ENCODE data around the gene TOR4A. TPM values are rescaled to one million over a fixed set of nuclear protein-coding genes. Genes with fewer than 3 reads are reported as not detected.

Gene TOR4A
- 17.8 to 30.2 TPM (median 27.4 TPM) in 5 replicates for total RNA-seq (2022; extraction: Qiagen RNA extraction; ENCODE audit: low read depth)

DNA sequence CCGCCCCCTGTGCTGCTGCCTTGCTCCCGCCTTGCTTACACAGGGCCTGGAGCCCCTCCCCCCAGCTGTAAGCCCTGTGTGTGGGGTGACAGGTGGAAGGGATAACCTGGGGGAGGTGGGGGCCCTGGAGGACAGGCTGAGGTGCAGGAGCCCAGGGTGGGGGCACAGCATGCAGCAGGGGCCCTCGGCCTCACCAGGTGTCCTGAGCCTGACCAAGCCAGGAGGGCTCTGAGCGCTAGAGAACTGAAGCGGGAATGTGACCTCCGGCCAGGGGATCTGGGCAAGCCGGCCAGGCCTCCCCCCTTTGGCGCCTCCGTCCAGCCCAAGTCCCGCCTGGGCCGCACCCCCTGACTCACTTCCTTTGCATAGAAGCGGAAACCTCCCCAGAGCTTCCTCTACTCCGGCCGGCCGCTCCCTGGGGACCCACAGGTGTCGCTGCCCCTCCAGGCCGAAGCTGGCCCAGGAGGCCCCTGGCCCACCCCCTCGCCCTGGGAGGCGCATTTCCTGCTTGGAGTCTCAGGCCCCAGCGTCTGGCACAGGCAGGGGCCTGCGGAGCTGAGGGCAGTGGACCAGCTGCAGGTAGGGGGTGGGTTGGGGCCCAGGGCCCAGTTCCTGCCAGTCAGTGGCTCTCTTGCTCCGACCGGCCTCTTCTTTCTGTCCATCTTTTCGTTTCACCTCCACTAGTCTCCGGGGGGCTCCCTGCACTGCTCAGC is at the start of gene TOR4A:
TSS of gene TOR4A (plus strand) at position 398 of the 713 bp plus-strand sequence. CDS start 964 bp downstream, outside the sequence.

DNA sequence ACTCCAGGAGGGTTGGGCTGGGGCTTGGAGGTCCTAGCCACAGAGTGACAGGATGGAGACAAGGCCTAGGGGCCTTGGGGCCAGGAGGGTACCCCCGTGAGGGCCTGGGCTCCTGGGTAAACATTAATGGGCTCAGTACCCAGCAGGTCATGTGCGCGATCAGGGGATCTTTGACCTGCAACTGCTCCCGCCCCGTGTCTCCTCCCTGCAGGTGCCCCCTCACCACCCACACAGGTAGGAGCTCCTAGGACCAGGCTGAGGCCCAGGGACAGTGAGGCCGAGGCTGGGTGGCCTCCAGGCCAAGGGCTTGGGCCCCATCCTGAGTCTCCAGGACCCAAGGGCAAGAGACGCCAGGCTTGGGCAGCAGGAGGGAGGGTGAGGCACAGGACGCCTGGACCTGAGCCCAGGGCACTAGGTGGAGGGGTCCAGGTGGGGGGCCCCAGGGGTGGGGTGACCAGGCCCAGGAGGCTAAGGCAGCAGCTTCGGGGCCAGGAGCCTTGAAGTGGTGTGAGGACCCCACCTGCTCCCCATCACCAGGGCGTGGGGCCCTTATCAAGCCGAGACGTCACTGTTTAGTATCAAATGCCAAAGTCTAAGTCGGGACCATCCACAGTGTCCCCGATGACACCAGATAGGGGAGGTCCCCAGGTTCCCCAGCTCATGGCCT is 46.7 kb upstream of the TOR4A start, which contains the start of gene SLC34A3:
TSS of gene SLC34A3 (plus strand) at position 197 of the 667 bp plus-strand sequence. CDS start 802 bp downstream, outside the sequence.

DNA sequence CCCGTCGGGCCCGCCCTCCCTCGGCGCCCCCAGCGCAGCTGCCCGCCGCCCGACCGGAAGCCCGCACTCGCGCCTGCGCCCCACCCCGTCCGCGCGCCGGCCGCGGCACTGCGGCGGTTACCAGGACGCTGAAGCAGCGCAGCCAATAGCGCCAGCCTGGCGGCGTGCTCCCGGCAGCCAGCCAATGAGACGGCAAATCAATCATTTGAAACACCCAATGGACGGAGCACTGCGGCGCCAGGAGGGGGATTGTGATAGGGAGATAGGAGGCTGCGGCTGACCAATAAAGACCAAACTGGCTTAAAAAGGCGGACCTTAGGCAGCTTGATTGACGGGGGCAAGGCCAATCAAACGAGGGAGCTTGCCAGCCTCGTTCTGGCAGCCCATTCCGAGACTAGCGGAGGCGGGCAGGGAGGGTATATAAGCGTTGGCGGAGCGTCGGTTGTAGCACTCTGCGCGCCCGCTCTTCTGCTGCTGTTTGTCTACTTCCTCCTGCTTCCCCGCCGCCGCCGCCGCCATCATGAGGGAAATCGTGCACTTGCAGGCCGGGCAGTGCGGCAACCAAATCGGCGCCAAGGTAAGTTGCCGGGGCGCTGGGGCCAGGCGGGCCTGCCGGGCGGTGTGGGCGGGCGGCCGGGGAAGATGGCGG is 36.6 kb upstream of the TOR4A start, which contains the start of gene TUBB4B:
TSS of gene TUBB4B (plus strand) at position 447 of the 649 bp plus-strand sequence. CDS start at position 521, 74 bp downstream.

DNA sequence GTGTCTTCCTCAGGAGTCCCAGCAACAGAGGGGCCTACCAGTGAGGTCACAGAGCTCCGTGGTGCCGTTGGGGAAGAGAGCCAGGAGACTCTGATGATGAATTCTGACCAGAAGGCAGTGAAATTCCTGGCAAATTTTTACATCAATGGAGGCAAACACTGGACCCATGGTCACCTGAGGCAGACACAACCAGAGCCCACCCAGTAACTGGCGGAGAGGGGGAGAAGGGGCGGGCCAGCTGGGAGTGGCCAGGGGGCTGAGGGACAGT is 26.4 kb upstream of the TOR4A start, which contains the start of gene STPG3:
TSS of gene STPG3 (plus strand) at position 93 of the 268 bp plus-strand sequence. CDS start at position 94, 1 bp downstream.

DNA sequence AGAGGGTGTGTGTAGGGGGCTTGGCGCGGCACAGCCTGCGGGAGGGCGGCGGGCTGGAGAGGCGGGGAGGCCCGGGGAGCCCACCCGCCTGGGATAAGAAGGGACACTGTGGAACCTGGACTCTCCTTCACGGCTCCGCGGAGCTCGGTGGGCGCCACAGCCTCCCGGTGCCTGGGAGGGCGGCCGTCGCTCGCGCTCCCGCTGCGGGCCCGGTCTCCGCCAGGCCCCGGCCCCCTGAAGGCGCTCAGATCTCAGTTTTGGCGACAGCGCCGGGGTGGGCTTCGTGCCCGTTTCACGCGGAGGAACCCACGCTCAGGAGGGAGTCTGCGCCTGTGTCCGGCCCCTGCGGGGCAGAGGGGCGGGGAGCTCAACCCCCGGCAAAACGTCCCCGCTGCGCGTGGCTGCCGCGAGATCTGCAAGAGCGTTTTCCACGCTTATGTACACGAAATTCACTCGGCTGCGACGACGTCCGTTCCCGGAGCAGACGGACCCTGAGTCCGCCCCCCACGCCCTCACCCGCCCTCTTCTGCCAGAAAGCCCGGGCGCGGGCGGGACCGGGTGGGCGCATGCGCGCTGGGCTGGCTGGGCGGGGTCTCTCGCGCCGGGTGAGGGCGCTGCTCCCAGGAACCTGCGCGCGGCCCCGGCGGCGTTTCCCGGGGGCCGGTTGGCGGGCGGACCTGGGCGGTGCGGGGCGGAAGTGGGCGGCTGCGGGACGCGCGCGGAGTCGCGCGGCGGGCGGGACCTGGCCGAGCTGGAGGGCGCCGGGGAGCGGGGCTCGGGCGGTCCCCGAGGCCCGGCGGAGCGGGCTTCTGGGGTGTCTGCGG is 22.7 kb upstream of the TOR4A start, which contains the start of gene NELFB:
TSS of gene NELFB (plus strand) at position 704 of the 824 bp plus-strand sequence.

DNA sequence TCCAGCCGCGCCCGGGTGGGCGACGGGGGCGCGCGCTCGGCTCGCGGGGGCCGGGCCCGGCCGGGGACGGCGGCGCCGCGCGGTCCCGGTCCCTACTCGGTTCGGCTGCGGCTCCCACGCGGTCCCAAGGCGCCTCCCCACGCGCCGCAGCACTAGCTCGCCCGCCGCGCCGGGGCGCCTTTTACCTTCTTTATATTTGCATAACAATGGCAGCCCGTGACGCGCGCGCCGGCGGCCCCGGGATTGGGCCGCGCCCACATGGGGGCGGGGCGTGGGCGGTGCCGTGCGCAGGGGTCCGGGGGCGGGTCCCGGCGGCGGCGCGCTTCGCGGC is 24.6 kb downstream of the TOR4A start, which contains the start of gene NRARP:
TSS of gene NRARP (minus strand) at position 154 of the 331 bp plus-strand sequence. CDS start 343 bp downstream, outside the sequence.

Other genes with a start within 250 kb of the TOR4A start
- gene ABCA2, start 249.5 kb upstream of the TOR4A start, total RNA-seq (2022; extraction: Qiagen RNA extraction; ENCODE audit: low read depth), result 23.2 to 31.7 TPM (median 25.6 TPM) in 5 replicates
- gene FUT7, start 245.6 kb upstream of the TOR4A start, total RNA-seq (2022; extraction: Qiagen RNA extraction; ENCODE audit: low read depth), result 0.05 TPM in 2 of 5 replicates, not detected in the others
- gene NPDC1, start 231.5 kb upstream of the TOR4A start, total RNA-seq (2022; extraction: Qiagen RNA extraction; ENCODE audit: low read depth), result 36.7 to 87.5 TPM (median 78.6 TPM) in 5 replicates
- gene ENTPD2, start 223.7 kb upstream of the TOR4A start, total RNA-seq (2022; extraction: Qiagen RNA extraction; ENCODE audit: low read depth), result 0.72 to 1.2 TPM (median 0.76 TPM) in 5 replicates
- 13.9 to 28.6 TPM (median 24.4 TPM) in 5 replicates for gene SAPCD2, start 207.2 kb upstream of the TOR4A start, total RNA-seq (2022; extraction: Qiagen RNA extraction; ENCODE audit: low read depth)
- gene UAP1L1, start 200.2 kb upstream of the TOR4A start, total RNA-seq (2022; extraction: Qiagen RNA extraction; ENCODE audit: low read depth), result 9.7 to 15.4 TPM (median 11.3 TPM) in 5 replicates
- 41.0 to 54.7 TPM (median 47.7 TPM) in 5 replicates for gene MAN1B1, start 190.7 kb upstream of the TOR4A start, total RNA-seq (2022; extraction: Qiagen RNA extraction; ENCODE audit: low read depth)
- gene DPP7, start 163.0 kb upstream of the TOR4A start, total RNA-seq (2022; extraction: Qiagen RNA extraction; ENCODE audit: low read depth), result 71.6 to 131 TPM (median 112 TPM) in 5 replicates
- gene GRIN1, start 138.6 kb upstream of the TOR4A start, total RNA-seq (2022; extraction: Qiagen RNA extraction; ENCODE audit: low read depth), result 0.31 to 1.0 TPM (median 0.38 TPM) in 5 replicates
- gene LRRC26, start 107.7 kb upstream of the TOR4A start, total RNA-seq (2022; extraction: Qiagen RNA extraction; ENCODE audit: low read depth), result 0.48 to 2.1 TPM (median 1.3 TPM) in 5 replicates
- gene TMEM210, start 105.7 kb upstream of the TOR4A start, total RNA-seq (2022; extraction: Qiagen RNA extraction; ENCODE audit: low read depth), result not detected in 5 replicates
- gene ANAPC2, start 89.2 kb upstream of the TOR4A start, total RNA-seq (2022; extraction: Qiagen RNA extraction; ENCODE audit: low read depth), result 25.4 to 37.9 TPM (median 36.1 TPM) in 5 replicates
- gene SSNA1, start 89.0 kb upstream of the TOR4A start, total RNA-seq (2022; extraction: Qiagen RNA extraction; ENCODE audit: low read depth), result 88.4 to 157 TPM (median 143 TPM) in 5 replicates
- gene TPRN, start 77.0 kb upstream of the TOR4A start, total RNA-seq (2022; extraction: Qiagen RNA extraction; ENCODE audit: low read depth), result 5.6 to 11.1 TPM (median 10.3 TPM) in 5 replicates
- gene TMEM203, start 72.1 kb upstream of the TOR4A start, total RNA-seq (2022; extraction: Qiagen RNA extraction; ENCODE audit: low read depth), result 32.9 to 47.1 TPM (median 45.3 TPM) in 5 replicates
- 15.2 to 19.1 TPM (median 16.4 TPM) in 5 replicates for gene NDOR1, start 72.0 kb upstream of the TOR4A start, total RNA-seq (2022; extraction: Qiagen RNA extraction; ENCODE audit: low read depth)
- 1.1 to 2.4 TPM (median 1.9 TPM) in 5 replicates for gene RNF208, start 55.5 kb upstream of the TOR4A start, total RNA-seq (2022; extraction: Qiagen RNA extraction; ENCODE audit: low read depth)
- 3.3 to 5.0 TPM (median 4.0 TPM) in 5 replicates for gene CYSRT1, start 52.6 kb upstream of the TOR4A start, total RNA-seq (2022; extraction: Qiagen RNA extraction; ENCODE audit: low read depth)
- gene RNF224, start 50.2 kb upstream of the TOR4A start, total RNA-seq (2022; extraction: Qiagen RNA extraction; ENCODE audit: low read depth), result 0.10 to 0.24 TPM (median 0.20 TPM) in 5 replicates
- 0.07 to 0.13 TPM (median 0.08 TPM) in 5 replicates for gene SLC34A3, start 46.8 kb upstream of the TOR4A start, total RNA-seq (2022; extraction: Qiagen RNA extraction; ENCODE audit: low read depth)
- gene TUBB4B, start 36.4 kb upstream of the TOR4A start, total RNA-seq (2022; extraction: Qiagen RNA extraction; ENCODE audit: low read depth), result 595 to 818 TPM (median 736 TPM) in 5 replicates
- gene STPG3, start 26.4 kb upstream of the TOR4A start, total RNA-seq (2022; extraction: Qiagen RNA extraction; ENCODE audit: low read depth), result not detected in 5 replicates
- gene NELFB, start 22.4 kb upstream of the TOR4A start, total RNA-seq (2022; extraction: Qiagen RNA extraction; ENCODE audit: low read depth), result 42.8 to 63.0 TPM (median 54.8 TPM) in 5 replicates
- 2.7 to 7.1 TPM (median 5.4 TPM) in 5 replicates for gene NRARP, start 24.5 kb downstream of the TOR4A start, total RNA-seq (2022; extraction: Qiagen RNA extraction; ENCODE audit: low read depth)
- 6.1 to 7.4 TPM (median 6.9 TPM) in 5 replicates for gene EXD3, start 145.4 kb downstream of the TOR4A start, total RNA-seq (2022; extraction: Qiagen RNA extraction; ENCODE audit: low read depth)
- gene NOXA1, start 145.7 kb downstream of the TOR4A start, total RNA-seq (2022; extraction: Qiagen RNA extraction; ENCODE audit: low read depth), result 1.0 to 1.5 TPM (median 1.5 TPM) in 5 replicates
- gene ENTPD8, start 163.6 kb downstream of the TOR4A start, total RNA-seq (2022; extraction: Qiagen RNA extraction; ENCODE audit: low read depth), result 0.21 to 0.52 TPM (median 0.28 TPM) in 5 replicates
- gene NSMF, start 181.6 kb downstream of the TOR4A start, total RNA-seq (2022; extraction: Qiagen RNA extraction; ENCODE audit: low read depth), result 30.9 to 45.8 TPM (median 39.2 TPM) in 5 replicates

All from A549 treated with CpdA at 1 μM for 4 hours (cell line).